GM21528 (cell line): Measurements from ENCODE around the gene KCND2.

Experiments
- ATAC-seq: cut with Tn5 transposase; IDR thresholded peaks from one replicate; pipeline ENCODE4 v1.9.1; 2021; ENCODE audit warnings: mild to moderate bottlenecking, moderate library complexity; ENCODE audit not compliant: unreplicated experiment, low FRiP score

Gene KCND2

DNA sequence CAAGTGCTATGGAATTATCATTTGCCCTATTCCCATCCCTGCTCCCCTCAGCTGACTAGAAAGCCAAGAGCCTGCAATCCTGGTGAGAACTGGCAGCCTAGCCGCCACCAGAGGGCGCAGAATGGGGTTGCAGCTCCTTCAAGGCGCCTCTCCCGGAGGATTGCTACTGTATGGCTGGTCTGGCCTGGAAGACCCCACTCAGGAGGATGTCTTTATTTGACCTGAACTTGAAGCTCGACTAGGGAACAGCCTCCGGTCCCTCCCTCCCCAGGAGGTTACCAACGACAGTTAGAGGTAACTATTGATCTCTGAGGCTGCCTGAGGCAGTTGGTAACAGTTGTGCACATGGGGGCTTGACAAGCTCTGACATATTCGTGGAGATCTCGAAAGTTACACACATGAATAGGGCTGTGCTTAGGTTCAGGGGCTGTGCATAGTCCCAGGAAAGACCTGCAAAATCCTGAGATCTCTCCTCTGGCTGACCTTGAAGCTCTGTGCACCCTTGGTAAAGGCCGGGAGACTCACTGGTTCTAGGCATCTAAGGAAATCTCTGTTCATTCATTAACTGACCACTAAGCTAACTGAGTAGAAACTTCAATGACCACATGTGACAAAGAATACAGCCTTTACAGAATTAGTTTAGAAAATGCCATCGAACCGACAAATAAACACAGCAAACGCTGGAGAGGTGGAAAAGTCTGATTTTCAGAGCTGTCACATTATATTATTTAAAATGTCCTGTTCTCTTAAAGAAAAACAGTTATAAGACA, 519.3 kb downstream of the KCND2 start:
- peak; percentile 97 for ATAC-seq

DNA sequence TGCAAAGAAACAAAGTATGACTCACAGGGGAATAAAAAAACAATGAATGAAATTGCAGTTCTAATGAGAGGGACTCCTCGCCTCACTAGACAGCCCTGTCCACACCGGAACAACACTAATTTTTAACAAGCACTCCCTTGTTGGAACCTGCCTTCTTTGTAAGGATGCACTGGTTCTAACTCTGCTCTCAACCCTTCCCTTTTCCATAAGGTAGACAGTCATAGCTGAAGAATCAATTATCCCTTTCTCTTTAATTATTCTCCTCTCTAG, 519.8 kb downstream of the KCND2 start:
- ATAC-seq = no peak

- ATAC-seq = no peak
Measured at GRCh38 chr7:120793213-120793936, 520.4 kb downstream of the KCND2 start.

- ATAC-seq = no peak
Measured at GRCh38 chr7:120794106-120794729, 521.2 kb downstream of the KCND2 start.

- no peak for ATAC-seq
Measured at GRCh38 chr7:120797026-120797645, 524.2 kb downstream of the KCND2 start.

GRCh38 chr7:120799147-120799546, 526.2 kb downstream of the KCND2 start:
- ATAC-seq = no peak
